Stimulated activated CD8-positive, alpha-beta memory T cell treated with anti-CD3 and anti-CD28 coated beads, Interleukin-15, amount 100 ng/mL, for 1 hour (primary cell): ENCODE measurements around the gene VEZT.
"Not testable (repeated sequence)": the region's sequence is repeated elsewhere in the genome, so short reads cannot be mapped to it uniquely, and the experiment has no call there.

Source experiments
- DNase-seq: peaks from one replicate; pipeline ENCODE4 v3.0.0-alpha.2; 2020; ENCODE audit warnings: low read depth

The VEZT gene

DNA sequence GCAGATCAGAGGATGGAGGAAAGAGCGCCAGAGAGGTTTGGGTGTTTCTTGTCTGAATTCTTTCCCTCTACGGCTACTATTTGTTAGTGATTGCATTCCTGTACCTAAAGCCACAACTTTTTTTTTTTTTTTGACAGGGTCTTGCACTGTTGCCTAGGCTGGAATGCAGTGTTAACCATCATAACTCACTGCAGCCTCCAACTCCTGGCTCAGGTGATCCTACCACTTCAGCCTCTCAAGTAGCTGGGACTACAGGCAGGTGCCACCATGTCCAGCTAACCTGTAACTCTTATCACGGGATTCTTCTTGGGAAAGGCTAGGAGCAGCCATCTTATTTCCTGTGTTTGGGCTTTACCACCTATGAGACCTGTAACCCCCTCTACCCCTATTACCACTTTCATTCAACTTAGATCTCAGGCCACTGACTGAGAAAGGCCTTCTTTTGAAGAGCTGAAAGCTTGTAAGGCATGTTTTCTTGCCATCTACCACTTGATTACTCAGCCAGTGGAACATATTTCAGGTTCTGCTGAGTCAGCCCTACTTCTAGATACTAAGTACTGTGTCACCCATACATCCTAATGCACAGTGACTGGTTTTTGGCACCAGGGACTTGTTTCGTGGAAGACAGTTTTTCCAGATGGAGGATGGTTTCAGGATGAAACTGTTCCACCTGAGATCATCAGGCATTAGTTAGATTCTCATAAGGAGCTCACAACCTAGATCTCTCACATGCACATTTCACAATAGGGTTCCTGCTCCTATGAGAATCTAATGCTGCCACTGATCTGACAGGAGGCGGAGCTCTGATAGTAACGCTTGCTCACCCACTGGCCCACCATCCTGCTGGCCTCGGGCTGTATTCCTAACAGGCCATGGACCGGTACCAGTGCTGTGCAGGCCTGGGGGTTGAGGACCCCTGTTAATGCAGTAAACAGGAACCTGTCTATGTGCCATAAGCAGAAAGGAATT, 6.9 kb downstream of the VEZT start:
- no peak for DNase-seq

GRCh38 chr12:95225645-95226212, 8.1 kb downstream of the VEZT start:
- DNase-seq: no peak

- no peak for DNase-seq
Observed at GRCh38 chr12:95227818-95228356, 10.3 kb downstream of the VEZT start.

- no peak for DNase-seq
Observed at GRCh38 chr12:95228617-95229016, 11.0 kb downstream of the VEZT start.

DNA sequence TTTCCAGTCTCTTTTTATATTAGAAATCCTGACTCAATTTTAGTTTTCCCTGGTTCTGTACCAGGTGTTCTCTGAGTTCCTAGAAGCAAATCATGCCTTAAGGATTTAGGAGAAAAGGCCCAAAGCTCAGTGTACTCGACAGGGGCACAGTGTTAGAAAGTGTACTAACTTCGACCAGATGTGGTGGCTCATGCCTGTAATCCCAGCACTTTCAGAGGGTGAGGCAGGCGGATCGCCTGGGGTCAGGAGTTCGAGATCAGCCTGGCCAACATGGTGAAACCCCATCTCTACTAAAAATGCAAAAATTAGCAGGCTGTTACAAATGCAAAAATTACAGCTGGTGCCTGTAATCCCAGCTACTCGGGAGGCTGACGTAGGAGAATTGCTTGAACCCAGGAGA, 12.0 kb downstream of the VEZT start:
- DNase-seq: no peak

DNA sequence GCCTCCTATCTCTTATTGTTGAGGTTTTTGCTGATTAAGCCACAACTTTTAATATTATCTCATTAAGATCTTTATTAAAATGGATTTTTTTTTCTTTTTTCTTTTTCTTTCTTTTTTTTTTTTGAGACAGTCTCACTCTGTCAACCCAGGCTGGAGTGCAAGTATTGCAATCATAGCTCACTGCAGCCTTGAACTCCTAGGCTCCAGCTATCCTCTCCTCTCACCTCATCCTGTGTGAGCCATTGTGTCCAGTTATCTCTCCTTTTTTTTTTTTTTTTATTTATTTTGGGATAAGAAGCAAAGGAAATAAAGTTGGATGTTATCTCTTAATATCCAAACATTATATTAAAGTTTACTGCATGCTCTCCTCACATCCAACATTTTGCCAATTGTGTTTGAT, 12.7 kb downstream of the VEZT start:
- DNase-seq: no peak

- no peak for DNase-seq
Observed at GRCh38 chr12:95231190-95231589, 13.6 kb downstream of the VEZT start.

DNA sequence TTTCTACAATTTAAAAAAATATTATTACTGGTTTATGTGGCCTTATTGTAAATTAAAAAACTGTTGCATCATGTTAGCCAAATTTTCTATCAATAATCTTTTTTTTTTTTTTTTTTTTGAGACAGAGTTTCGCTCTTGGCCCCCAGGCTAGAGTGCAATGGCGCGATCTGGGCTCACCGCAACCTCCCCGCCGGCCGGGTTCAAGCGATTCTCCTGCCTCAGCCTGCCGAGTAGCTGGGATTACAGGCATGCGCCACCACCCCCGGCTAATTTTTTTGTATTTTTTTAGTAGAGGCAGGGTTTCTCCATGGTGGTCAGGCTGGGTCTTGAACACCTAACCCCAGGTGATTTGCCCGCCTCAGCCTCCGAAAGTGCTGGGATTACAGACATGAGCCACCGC, 16.6 kb downstream of the VEZT start:
- not testable (repeated sequence) for DNase-seq

GRCh38 chr12:95235621-95236020, 18.0 kb downstream of the VEZT start:
- not testable (repeated sequence) for DNase-seq

DNA sequence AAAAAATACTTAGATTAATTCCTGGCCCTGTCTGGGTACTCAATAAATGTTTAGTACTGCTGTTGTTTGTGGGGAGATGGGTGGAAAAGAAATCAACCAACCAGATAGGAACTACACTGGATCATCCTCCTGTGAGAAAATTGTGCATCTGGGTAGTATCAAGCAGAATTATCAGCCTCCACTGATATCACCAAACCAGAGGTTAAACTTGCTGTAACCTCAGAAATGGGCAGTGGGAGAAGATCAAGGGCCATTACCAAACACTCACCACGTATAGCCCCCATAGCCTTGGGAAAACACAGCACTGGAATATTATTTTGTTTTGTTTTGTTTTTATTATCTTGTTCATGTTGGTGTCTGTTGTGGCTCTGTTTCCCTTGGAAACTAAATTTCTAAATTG, 19.7 kb downstream of the VEZT start:
- no peak for DNase-seq

- DNase-seq: no peak
Observed at GRCh38 chr12:95238150-95238549, 20.5 kb downstream of the VEZT start.

DNA sequence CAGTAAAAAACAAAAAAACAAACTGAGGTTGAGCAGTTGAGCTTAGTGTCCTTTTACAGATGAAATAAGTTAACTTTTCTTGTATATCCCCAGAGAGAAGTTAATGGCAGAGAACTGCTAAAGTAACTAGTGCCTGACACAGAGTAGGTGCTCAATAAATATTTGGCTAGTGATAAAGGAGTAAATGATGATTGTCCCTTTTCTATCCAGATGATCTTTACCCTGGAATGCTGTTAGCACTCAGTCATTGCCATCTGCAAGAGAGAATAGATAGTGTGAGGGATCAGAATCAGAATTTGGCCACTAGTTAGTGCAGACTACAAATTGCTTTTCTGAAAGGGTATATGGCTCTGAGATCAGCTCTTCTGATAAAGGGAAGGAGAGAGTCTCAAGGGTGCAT, 21.6 kb downstream of the VEZT start:
- no peak for DNase-seq

DNA sequence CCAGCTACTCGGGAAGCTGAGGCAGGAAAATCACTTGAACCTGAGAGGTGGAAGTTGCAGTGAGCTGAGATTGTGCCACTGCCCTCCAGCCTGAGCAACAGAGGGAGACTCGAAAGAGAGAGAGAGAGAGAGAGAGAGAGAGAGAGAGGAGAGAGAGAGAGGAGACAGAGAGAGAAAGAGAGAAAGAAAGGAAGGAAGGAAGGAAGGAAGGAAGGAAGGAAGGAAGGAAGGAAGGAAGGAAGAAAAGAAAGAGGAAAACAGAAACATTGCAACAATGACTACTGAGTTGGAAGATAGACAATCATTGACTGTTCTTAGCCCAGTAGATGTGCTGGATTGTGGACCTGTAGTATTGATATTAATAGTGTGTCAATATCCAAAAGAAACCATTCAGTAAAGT, 22.2 kb downstream of the VEZT start:
- DNase-seq: not testable (repeated sequence)

DNA sequence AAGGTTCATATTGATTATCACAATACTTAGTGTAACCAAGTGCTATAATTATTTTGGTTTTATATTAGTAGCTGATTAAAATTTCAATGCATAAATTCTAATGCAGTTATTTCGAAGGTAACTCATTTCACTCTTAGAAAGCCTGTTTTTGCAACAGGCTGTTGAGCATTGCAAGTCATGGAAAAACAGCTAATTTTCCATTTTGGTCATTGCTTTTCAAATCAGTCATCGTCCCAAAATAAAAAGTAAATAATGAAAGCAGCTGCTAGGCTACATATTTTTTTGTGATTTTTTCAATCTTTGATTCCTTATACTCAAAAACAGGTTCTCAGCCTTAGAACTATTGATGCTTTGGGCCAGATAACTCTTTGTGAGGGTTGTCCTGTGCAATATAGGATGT, 22.9 kb downstream of the VEZT start:
- DNase-seq: no peak

- DNase-seq: not testable (repeated sequence)
Observed at GRCh38 chr12:95241138-95241537, 23.5 kb downstream of the VEZT start.

DNA sequence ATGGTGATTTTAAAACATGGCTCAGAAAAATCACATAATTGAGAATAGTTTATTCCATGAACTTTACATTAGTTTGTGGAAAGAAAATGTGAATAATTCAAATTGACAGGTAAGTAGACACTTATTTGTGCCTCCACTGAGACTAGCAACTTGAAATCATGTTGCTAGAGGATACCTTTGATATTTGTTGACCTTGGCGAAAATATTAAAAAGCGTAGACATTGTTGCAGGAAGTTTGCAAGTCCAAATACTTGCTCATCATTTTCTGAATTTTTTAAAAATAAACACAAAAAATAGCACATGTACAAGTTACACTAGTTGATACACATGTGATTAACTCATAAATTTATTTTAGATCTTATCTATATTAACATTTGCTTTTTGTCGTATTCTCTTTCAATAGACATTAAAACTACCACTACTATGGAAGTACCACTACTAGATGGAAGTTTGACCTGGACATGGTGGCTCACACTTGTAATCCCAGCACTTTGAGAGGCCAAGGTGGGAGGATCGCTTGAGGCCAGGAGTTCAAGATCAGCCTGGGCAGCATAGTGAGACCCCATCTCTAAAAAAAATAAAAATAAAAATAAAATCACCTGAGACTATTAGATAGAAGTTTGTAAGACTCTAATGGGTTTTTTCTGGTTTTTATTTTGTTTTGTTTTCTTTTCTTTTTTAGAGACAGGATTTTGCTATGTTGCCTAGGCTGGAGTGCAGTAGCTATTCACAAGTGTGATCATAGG, 24.3 kb downstream of the VEZT start:
- DNase-seq: no peak

- no peak for DNase-seq
Observed at GRCh38 chr12:95243497-95244183, 26.0 kb downstream of the VEZT start.

DNA sequence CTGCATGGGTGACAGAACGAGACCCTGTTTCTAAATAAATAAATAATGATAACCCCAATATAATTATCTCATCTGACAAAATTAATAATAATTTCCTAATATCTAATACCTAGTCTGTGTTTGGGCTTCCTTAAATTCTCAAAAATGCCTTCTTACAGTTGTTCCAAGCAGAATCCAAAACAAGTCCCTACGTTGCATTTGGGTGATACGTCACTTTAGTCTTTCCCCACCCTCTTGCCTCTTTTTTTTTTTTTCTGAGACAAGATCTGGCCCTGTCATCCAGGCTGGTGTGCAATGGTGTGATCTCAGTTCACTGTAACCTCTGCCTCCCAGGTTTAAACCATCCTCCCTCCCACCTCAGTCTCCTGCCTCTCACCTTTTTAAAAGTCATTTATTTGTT, 26.7 kb downstream of the VEZT start:
- no peak for DNase-seq

DNA sequence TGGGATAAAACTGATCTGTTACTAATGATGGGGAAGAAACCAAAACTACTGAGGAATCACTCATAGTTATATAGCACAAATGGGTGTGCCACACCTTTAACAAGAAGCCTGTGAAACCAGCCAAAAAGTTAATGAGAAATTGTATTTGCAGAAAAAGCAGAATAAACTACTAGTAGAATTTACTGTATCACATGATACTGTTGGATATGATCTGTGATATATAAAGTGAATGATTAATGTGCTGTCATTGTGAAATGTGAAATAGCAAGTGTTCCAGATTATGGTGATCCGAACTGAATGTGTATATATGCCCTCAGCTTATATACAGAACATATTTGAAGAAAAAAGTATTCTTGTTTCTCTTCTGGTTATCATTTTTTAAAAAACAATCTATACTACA, 30.5 kb downstream of the VEZT start:
- no peak for DNase-seq

DNA sequence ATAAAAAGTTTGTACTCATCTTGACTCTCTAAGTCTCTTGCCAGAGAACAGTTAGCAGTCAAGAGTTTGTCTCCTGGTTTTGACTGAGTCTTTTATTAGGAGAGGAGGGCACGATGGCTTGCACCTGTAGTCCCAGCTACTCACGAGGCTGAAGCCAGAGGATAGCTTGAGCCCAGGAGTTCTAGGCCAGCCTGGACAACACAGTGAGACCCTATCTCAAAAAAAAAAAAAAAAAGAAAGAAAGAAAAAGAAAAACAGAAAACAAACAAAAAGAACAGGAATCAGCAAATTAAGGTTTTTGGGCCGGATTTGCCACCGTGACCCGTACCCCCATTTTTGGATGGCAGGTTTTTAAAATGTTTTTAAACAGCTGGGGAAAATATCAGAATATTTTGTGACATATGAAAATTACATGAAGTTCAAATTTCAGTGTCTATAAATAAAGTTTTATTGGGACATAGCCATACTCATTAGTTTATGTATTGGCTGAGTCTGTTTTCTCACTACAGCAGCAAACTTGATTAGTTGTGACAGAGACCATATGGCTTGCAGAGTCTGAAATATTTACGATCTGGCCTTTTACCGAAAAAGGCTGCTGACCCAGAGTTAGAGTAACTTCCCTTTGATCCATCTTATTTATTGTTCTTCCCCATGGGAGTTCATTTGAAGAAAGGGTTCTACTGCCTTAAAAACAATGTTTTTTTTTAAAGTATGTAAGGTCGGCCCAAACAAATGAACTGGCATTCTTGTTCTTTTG, 31.2 kb downstream of the VEZT start:
- DNase-seq: no peak

DNA sequence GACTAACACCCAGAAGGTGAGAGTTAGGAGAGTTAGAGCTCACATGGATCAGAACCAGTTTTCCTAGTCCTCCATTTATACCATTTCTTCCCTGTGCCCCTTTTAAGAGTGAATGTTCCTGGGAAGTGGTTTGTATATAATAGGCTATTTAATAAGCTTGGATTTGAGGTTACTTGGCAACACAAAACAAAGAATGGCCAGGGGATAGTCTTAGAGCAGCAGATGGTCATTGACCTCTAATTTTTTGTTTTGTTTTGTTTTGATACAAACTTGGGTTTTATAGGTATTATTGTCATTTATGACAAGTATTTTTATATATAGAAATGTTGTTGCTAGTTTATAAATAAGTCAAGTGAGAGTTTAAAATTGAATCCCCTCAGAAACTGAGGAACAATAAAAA, 35.8 kb downstream of the VEZT start:
- no peak for DNase-seq
